GM12878 (cell line): ENCODE measurements around the gene CTSO. TPM values are rescaled to one million over a fixed set of nuclear protein-coding genes. Genes with fewer than 3 reads are reported as not detected.
A peak's percentile ranks its signal among the peaks of the same experiment; 100 is the strongest.

Experiments
- ATAC-seq: fragments of 200-7000 bp; cut with Tn5 transposase; 3 replicates; pipeline ENCODE4 v1.9.1; 2020; ENCODE audit warnings: mild to moderate bottlenecking, moderate library complexity
- BruUV-seq: library from RNA; stranded (reverse); fragments of 400-500 nt; replicated peaks from 2 replicates; lab custom pipeline; 2021; lab: Mats Ljungman, UMichigan
- CTCF ChIA-PET: fragments of 300-600 bp; sonication (Branson Sonifier 250); formaldehyde crosslinking; extraction: SDS; loops from one replicate; lab custom pipeline; 2021; ENCODE audit warnings: inconsistent platforms; lab: Yijun Ruan, JAX
- POLR2A ChIA-PET: fragments of 350-600 bp; formaldehyde crosslinking; extraction: SDS; loops from one replicate; lab custom pipeline; 2021; ENCODE audit warnings: inconsistent platforms; lab: Charles Lee
- RAD21 ChIA-PET: fragments of 300-600 bp; sonication (Branson Sonifier 250); formaldehyde crosslinking; loops from one replicate; lab custom pipeline; 2023; ENCODE audit warnings: antibody characterized with exemption; ENCODE audit not compliant: unreplicated experiment; lab: Charles Lee
- SMC1A ChIA-PET: fragments of 300-600 bp; sonication (Branson Sonifier 250); formaldehyde crosslinking; loops from one replicate; lab custom pipeline; 2023; ENCODE audit not compliant: unreplicated experiment, uncharacterized antibody; lab: Charles Lee
- DNase-seq: peaks from one replicate; pipeline ENCODE4 v3.0.0-alpha.2; 2011; ENCODE audit warnings: low read depth, low spot score
- FAIRE-seq: peaks from 3 replicates; lab custom pipeline; 2011; peaks lifted over from hg19 to GRCh38; lab: Jason Lieb, UNC
- H2AFZ ChIP-seq: 2 replicates; pipeline ENCODE4 v1.6.0; 2011; ENCODE audit warnings: low read depth, low read length, control low read depth; ENCODE audit not compliant: control insufficient read depth
- H3K27ac ChIP-seq: 2 replicates; pipeline ENCODE4 v1.5.1; 2011; ENCODE audit warnings: control low read depth; ENCODE audit not compliant: control insufficient read depth, insufficient read depth
- H3K27me3 ChIP-seq, 2 experiments: replicated peaks in 1 of 2; 2 replicates each; pipeline versions ENCODE4 v1.6.0 to v1.6.1; 2011; ENCODE audit warnings: low read length in 1 of 2; ENCODE audit not compliant: control insufficient read depth in 2 of 2, insufficient read depth in 2 of 2
- H3K36me3 ChIP-seq, 2 experiments: 2 replicates each; pipeline ENCODE4 v1.5.1; 2011; ENCODE audit warnings: low read length in 1 of 2; ENCODE audit not compliant: control insufficient read depth in 2 of 2, insufficient read depth in 2 of 2
- H3K4me1 ChIP-seq: 2 replicates; pipeline ENCODE4 v1.6.1; 2011; ENCODE audit warnings: mild to moderate bottlenecking, low read length, moderate library complexity, mixed read lengths; ENCODE audit not compliant: control insufficient read depth, insufficient read depth
- H3K4me2 ChIP-seq: 2 replicates; pipeline ENCODE4 v1.6.0; 2011; ENCODE audit warnings: control low read depth; ENCODE audit not compliant: control insufficient read depth, insufficient read depth
- H3K4me3 ChIP-seq: fragments of 200-600 bp; sonication (generic); 2 replicates; pipeline ENCODE4 v1.5.1; 2016
- H3K79me2 ChIP-seq: 2 replicates; pipeline ENCODE4 v1.6.0; 2011; ENCODE audit warnings: low read length; ENCODE audit not compliant: control insufficient read depth, insufficient read depth
- H3K9ac ChIP-seq: 2 replicates; pipeline ENCODE4 v1.8.0; 2011; ENCODE audit warnings: low read length, control low read depth, mixed read lengths; ENCODE audit not compliant: control insufficient read depth, insufficient read depth
- H3K9me3 ChIP-seq: replicated peaks from 3 replicates; pipeline ENCODE4 v1.5.1; 2011; ENCODE audit warnings: mild to moderate bottlenecking, low read length; ENCODE audit not compliant: control insufficient read depth, insufficient read depth
- H4K20me1 ChIP-seq: 2 replicates; pipeline ENCODE4 v1.6.0; 2011; ENCODE audit not compliant: control insufficient read depth, insufficient read depth
- CBX5 ChIP-seq: sonication (generic); IDR thresholded peaks from 2 replicates; pipeline ENCODE4 v1.6.1; 2016; ENCODE audit warnings: low read depth, moderate library complexity, mild to moderate bottlenecking, inconsistent platforms
- IKZF2 ChIP-seq, 2 experiments: fragments of 450-650 bp; IDR thresholded peaks; 2 replicates each; pipeline ENCODE4 v1.6.1; 2017; ENCODE audit warnings: mild to moderate bottlenecking in 2 of 2, moderate library complexity in 2 of 2
- MTA2 ChIP-seq: fragments of 450-650 bp; IDR thresholded peaks from 2 replicates; pipeline ENCODE4 v1.6.1; 2016; ENCODE audit warnings: low read depth, mild to moderate bottlenecking, moderate library complexity
- POLR2A ChIP-seq: IDR thresholded peaks from 2 replicates; pipeline ENCODE4 v1.6.1; 2011; ENCODE audit warnings: low read depth, mild to moderate bottlenecking, low read length
- SRF ChIP-seq, 2 experiments: IDR thresholded peaks; 2 replicates each; pipeline ENCODE4 v1.6.1; 2011; ENCODE audit warnings: low read depth in 2 of 2, low read length in 2 of 2, mild to moderate bottlenecking in 1 of 2, moderate library complexity in 1 of 2
- SUZ12 ChIP-seq: fragments of 200-600 bp; sonication (generic); IDR thresholded peaks from one replicate; pipeline ENCODE4 v1.6.1; 2018; ENCODE audit warnings: antibody characterized with exemption, mild to moderate bottlenecking; ENCODE audit not compliant: unreplicated experiment
- ZNF207 ChIP-seq: fragments of 450-650 bp; IDR thresholded peaks from 2 replicates; pipeline ENCODE4 v1.6.1; 2014; ENCODE audit warnings: antibody characterized with exemption, mild to moderate bottlenecking, borderline replicate concordance
- WGBS: methylation state at CpG from one replicate; pipeline ENCODE4 v1.1.6; 2016; ENCODE audit warnings: low lambda C conversion rate; ENCODE audit not compliant: insufficient replicate concordance, insufficient coverage; ENCODE audit errors: missing lambda C conversion rate; 5-methylcytosine and 5-hydroxymethylcytosine counted together
- in situ Hi-C: fragments of 300-500 bp; cut with MboI; formaldehyde crosslinking; loops from 9 replicates; pipeline ENCODE4 v1.14.3; 2018; ENCODE audit warnings: mixed read lengths
- intact Hi-C: fragments of 100-400 bp; cut with micrococcal nuclease; formaldehyde crosslinking; loops from one replicate; pipeline ENCODE4 v1.14.2; 2022; ENCODE audit not compliant: unreplicated experiment
- polyA plus RNA-seq, 11 experiments: library from polyadenylated mRNA; depleted of rRNA in 4 of 11; unstranded in 6 of 11; stranded (reverse) in 5 of 11; fragments of >200 nt; fragmentation: Nextera tagmentation in 4 of 11; fragmentation: Illumina TruSeq in 1 of 11; extraction: Ambion mirVana in 4 of 11; extraction: Trizol in 1 of 11; gene quantifications; 1 replicate in 1 of 11; 2 replicates in 10 of 11; pipeline versions ENCODE4 v1.2.1 to v1.2.3, GENCODE V29; 2011 to 2016; ENCODE audit warnings: inconsistent platforms in 2 of 11, missing spikeins in 2 of 11, low read depth in 1 of 11
- total RNA-seq, 4 experiments: library from RNA; depleted of rRNA in 3 of 4; stranded (reverse); fragments of >200 nt in 3 of 4; fragmentation: Illumina TruSeq in 1 of 4; extraction: Trizol in 1 of 4; gene quantifications; 2 replicates each; pipeline versions ENCODE4 v1.2.1 to v1.2.3, GENCODE V29; 2013 to 2021
- TF ChIP-seq, protein P1 (sequence below): fragments of 450-650 bp; IDR thresholded peaks from 2 replicates; pipeline ENCODE4 v1.6.1; 2018; ENCODE audit warnings: borderline replicate concordance, mild to moderate bottlenecking; ENCODE audit not compliant: partially characterized antibody
- TF ChIP-seq, protein P2 (sequence below): fragments of 450-650 bp; IDR thresholded peaks from 2 replicates; pipeline ENCODE4 v1.6.1; 2017; ENCODE audit warnings: borderline replicate concordance
- TF ChIP-seq, protein P3 (sequence below): fragments of 450-650 bp; IDR thresholded peaks from 2 replicates; pipeline ENCODE4 v1.6.1; 2018; ENCODE audit warnings: mild to moderate bottlenecking, low read depth, moderate library complexity; ENCODE audit not compliant: partially characterized antibody
- TF ChIP-seq, protein P4 (sequence below): fragments of 450-650 bp; formaldehyde crosslinking; IDR thresholded peaks from 2 replicates; pipeline ENCODE4 v1.5.0; 2022; ENCODE audit warnings: mild to moderate bottlenecking, missing genetic modification characterization

The CTSO gene
- total and polyA plus RNA-seq, 10 of the 15 experiments (the other 5 are each of a cell fraction or from before 2014, with no cell fraction given): 3.9 to 9.7 (median 7.0) TPM

DNA sequence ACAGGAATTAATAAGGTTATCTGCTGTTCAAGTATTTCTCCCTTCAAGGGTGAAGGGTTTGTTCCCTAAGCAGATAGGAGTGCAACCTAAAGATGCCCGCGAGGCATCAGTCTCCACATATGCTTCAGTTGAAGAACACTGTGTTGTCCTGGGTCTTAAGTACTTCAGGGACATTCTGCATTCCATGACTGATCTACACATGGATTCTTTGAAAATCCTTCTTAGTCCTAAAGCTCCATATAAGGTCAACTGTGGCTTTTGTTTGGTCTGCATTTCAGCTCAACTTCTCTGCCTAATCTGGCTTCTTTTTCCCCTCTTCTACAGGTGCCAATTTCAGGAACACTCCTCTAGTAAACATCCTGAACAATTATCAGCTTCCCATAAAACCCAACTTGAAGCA is 21.8 kb upstream of the CTSO start:
- H3K79me2 ChIP-seq: no peaks in the 10 kb centered on the region
- no peaks in the 10 kb centered on the region for H4K20me1 ChIP-seq
- no peak overlapping the region for H3K4me3 ChIP-seq
- no peaks in the 10 kb centered on the region for H3K36me3 ChIP-seq
- H3K4me2 ChIP-seq: no peak overlapping the region
- H3K27ac ChIP-seq: peak overlapping the region; percentile 8; the same call in 1 of the 2 replicates
- in situ Hi-C loops (no loop called here), intact Hi-C loops (no loop called here)
- no peaks in the 10 kb centered on the region for H3K27me3 ChIP-seq
- peaks cover 11% of the 10 kb centered on the region for H3K4me1 ChIP-seq
- DNase-seq: no peak
- SMC1A ChIA-PET: interaction anchor here (1.1 to 2.9 kb wide), 10 partner anchors 9 to 700 kb away, joined by 3 to 10 read pairs (median 4); no protein-coding TSS in a partner anchor
- H3K9ac ChIP-seq: no peak overlapping the region
- H3K9me3 ChIP-seq: no peaks in the 10 kb centered on the region; the same call in 2 of the 3 replicates
- BruUV-seq: no TSS peak
- CTCF ChIA-PET: interaction anchor here (0.8 to 3.5 kb wide), 7 partner anchors 9 to 142 kb away, joined by 3 to 15 read pairs (median 3); partner anchors contain the start of gene CTSO
- whole genome bisulfite sequencing: 100% methylated on average over 2 of the region's 2 CpGs
- POLR2A ChIA-PET: interaction anchor here (1.4 kb wide), 1 partner anchor 8 kb away, joined by 3 read pairs; no protein-coding TSS in a partner anchor
- H2AFZ ChIP-seq: no peak overlapping the region
- RAD21 ChIA-PET: interaction anchor here (0.7 to 2.1 kb wide), 5 partner anchors 8 to 22 kb away, joined by 3 to 5 read pairs (median 4); partner anchors contain the start of gene CTSO
- no peak for ATAC-seq
- no peak for FAIRE-seq
- TF ChIP-seq MTA2 (no peak), ZNF207 (no peak), IKZF2 (IDR thresholded peaks at IDR 0.05) (no peak), SUZ12 (no peak), POLR2A (no peak), CBX5 (no peak), SRF (IDR thresholded peaks at IDR 0.05; ENCODE audit: low read depth in 2 of 2, low read length in 2 of 2) (no peak)
- TF ChIP-seq, protein P1, sequence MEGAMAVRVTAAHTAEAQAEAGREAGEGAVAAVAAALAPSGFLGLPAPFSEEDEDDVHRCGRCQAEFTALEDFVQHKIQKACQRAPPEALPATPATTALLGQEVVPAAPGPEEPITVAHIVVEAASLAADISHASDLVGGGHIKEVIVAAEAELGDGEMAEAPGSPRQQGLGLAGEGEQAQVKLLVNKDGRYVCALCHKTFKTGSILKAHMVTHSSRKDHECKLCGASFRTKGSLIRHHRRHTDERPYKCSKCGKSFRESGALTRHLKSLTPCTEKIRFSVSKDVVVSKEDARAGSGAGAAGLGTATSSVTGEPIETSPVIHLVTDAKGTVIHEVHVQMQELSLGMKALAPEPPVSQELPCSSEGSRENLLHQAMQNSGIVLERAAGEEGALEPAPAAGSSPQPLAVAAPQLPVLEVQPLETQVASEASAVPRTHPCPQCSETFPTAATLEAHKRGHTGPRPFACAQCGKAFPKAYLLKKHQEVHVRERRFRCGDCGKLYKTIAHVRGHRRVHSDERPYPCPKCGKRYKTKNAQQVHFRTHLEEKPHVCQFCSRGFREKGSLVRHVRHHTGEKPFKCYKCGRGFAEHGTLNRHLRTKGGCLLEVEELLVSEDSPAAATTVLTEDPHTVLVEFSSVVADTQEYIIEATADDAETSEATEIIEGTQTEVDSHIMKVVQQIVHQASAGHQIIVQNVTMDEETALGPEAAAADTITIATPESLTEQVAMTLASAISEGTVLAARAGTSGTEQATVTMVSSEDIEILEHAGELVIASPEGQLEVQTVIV: no peak
- TF ChIP-seq, protein P2, sequence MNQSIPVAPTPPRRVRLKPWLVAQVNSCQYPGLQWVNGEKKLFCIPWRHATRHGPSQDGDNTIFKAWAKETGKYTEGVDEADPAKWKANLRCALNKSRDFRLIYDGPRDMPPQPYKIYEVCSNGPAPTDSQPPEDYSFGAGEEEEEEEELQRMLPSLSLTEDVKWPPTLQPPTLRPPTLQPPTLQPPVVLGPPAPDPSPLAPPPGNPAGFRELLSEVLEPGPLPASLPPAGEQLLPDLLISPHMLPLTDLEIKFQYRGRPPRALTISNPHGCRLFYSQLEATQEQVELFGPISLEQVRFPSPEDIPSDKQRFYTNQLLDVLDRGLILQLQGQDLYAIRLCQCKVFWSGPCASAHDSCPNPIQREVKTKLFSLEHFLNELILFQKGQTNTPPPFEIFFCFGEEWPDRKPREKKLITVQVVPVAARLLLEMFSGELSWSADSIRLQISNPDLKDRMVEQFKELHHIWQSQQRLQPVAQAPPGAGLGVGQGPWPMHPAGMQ: no peak
- TF ChIP-seq, protein P3, sequence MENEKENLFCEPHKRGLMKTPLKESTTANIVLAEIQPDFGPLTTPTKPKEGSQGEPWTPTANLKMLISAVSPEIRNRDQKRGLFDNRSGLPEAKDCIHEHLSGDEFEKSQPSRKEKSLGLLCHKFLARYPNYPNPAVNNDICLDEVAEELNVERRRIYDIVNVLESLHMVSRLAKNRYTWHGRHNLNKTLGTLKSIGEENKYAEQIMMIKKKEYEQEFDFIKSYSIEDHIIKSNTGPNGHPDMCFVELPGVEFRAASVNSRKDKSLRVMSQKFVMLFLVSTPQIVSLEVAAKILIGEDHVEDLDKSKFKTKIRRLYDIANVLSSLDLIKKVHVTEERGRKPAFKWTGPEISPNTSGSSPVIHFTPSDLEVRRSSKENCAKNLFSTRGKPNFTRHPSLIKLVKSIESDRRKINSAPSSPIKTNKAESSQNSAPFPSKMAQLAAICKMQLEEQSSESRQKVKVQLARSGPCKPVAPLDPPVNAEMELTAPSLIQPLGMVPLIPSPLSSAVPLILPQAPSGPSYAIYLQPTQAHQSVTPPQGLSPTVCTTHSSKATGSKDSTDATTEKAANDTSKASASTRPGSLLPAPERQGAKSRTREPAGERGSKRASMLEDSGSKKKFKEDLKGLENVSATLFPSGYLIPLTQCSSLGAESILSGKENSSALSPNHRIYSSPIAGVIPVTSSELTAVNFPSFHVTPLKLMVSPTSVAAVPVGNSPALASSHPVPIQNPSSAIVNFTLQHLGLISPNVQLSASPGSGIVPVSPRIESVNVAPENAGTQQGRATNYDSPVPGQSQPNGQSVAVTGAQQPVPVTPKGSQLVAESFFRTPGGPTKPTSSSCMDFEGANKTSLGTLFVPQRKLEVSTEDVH: no peak
- TF ChIP-seq, protein P4, sequence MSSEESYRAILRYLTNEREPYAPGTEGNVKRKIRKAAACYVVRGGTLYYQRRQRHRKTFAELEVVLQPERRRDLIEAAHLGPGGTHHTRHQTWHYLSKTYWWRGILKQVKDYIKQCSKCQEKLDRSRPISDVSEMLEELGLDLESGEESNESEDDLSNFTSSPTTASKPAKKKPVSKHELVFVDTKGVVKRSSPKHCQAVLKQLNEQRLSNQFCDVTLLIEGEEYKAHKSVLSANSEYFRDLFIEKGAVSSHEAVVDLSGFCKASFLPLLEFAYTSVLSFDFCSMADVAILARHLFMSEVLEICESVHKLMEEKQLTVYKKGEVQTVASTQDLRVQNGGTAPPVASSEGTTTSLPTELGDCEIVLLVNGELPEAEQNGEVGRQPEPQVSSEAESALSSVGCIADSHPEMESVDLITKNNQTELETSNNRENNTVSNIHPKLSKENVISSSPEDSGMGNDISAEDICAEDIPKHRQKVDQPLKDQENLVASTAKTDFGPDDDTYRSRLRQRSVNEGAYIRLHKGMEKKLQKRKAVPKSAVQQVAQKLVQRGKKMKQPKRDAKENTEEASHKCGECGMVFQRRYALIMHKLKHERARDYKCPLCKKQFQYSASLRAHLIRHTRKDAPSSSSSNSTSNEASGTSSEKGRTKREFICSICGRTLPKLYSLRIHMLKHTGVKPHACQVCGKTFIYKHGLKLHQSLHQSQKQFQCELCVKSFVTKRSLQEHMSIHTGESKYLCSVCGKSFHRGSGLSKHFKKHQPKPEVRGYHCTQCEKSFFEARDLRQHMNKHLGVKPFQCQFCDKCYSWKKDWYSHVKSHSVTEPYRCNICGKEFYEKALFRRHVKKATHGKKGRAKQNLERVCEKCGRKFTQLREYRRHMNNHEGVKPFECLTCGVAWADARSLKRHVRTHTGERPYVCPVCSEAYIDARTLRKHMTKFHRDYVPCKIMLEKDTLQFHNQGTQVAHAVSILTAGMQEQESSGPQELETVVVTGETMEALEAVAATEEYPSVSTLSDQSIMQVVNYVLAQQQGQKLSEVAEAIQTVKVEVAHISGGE: no peak
